Measurements from ENCODE around the gene ARHGEF10L. TPM values are rescaled to one million over a fixed set of nuclear protein-coding genes. Genes with fewer than 3 reads are reported as not detected.

The ARHGEF10L gene
- total RNA-seq, 3 donors from 2014 or later: 0.08 to 0.24 TPM; not detected in 1

- Mint-ChIP-seq H3K4me3 (no peak overlapping the region), H3K36me3 (ENCODE audit: insufficient read depth) (no peaks in the 10 kb centered on the region), H3K9me3 (no peaks in the 10 kb centered on the region), H3K4me1 (ENCODE audit: low read depth) (no peaks in the 10 kb centered on the region), H3K27me3 (ENCODE audit: low read depth) (peaks cover 3% of the 10 kb centered on the region)
- ATAC-seq (no peak), DNase-seq (no peak)
Measured at GRCh38 chr1:17609529-17609928, 70.0 kb downstream of the ARHGEF10L start.

- ATAC-seq: no peak
- H3K27me3 Mint-ChIP-seq (ENCODE audit: low read depth): peaks cover 3% of the 10 kb centered on the region
- no peak for DNase-seq
- no peaks in the 10 kb centered on the region for H3K9me3 Mint-ChIP-seq
- no peaks in the 10 kb centered on the region for H3K36me3 Mint-ChIP-seq (ENCODE audit: insufficient read depth)
- H3K4me1 Mint-ChIP-seq (ENCODE audit: low read depth): no peaks in the 10 kb centered on the region
- H3K4me3 Mint-ChIP-seq: no peak overlapping the region
Measured at GRCh38 chr1:17610085-17610484, 70.6 kb downstream of the ARHGEF10L start.

GRCh38 chr1:17610713-17611112 is 71.2 kb downstream of the ARHGEF10L start:
- Mint-ChIP-seq H3K36me3 (ENCODE audit: insufficient read depth) (no peaks in the 10 kb centered on the region), H3K27me3 (ENCODE audit: low read depth) (peaks cover 3% of the 10 kb centered on the region), H3K4me3 (no peak overlapping the region), H3K9me3 (no peaks in the 10 kb centered on the region), H3K4me1 (ENCODE audit: low read depth) (no peaks in the 10 kb centered on the region)
- no peak for DNase-seq
- ATAC-seq: no peak

- H3K4me1 Mint-ChIP-seq (ENCODE audit: low read depth): no peaks in the 10 kb centered on the region
- ATAC-seq (no peak), DNase-seq (no peak)
- H3K9me3 Mint-ChIP-seq: no peaks in the 10 kb centered on the region
- H3K27me3 Mint-ChIP-seq (ENCODE audit: low read depth): peaks cover 7% of the 10 kb centered on the region
- no peak overlapping the region for H3K4me3 Mint-ChIP-seq
- no peaks in the 10 kb centered on the region for H3K36me3 Mint-ChIP-seq (ENCODE audit: insufficient read depth)
Measured at GRCh38 chr1:17611991-17612390, 72.5 kb downstream of the ARHGEF10L start.

GRCh38 chr1:17612831-17613230 is 73.3 kb downstream of the ARHGEF10L start:
- no peak for DNase-seq
- H3K27me3 Mint-ChIP-seq (ENCODE audit: low read depth): peaks cover 7% of the 10 kb centered on the region
- no peak overlapping the region for H3K4me3 Mint-ChIP-seq
- ATAC-seq: no peak
- no peaks in the 10 kb centered on the region for H3K9me3 Mint-ChIP-seq
- no peaks in the 10 kb centered on the region for H3K36me3 Mint-ChIP-seq (ENCODE audit: insufficient read depth)
- H3K4me1 Mint-ChIP-seq (ENCODE audit: low read depth): no peaks in the 10 kb centered on the region

DNA sequence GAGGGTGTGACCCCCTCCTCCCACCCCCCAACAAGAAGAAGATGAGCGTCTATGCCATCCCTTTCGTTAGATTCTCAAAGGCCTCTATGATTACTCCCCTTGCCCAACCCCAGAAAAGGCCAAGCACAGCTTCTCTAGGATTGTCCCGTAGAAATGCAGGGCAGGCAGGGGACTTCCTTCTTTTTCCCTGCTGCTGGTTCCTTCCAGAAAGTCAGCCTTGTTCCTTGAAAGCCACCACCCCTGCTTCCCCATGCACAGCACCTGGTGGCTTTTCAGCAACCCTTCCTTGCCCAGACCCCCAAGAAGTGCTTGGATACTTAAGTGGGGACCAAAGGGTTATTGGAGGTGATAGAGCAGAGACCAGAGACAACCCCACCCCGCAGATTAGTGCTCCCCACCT is 75.1 kb downstream of the ARHGEF10L start:
- H3K27me3 Mint-ChIP-seq (ENCODE audit: low read depth): peaks cover 16% of the 10 kb centered on the region

GRCh38 chr1:17615157-17615556 is 75.7 kb downstream of the ARHGEF10L start:
- H3K4me3 Mint-ChIP-seq: no peak overlapping the region
- DNase-seq: no peak
- H3K36me3 Mint-ChIP-seq (ENCODE audit: insufficient read depth): no peaks in the 10 kb centered on the region
- no peaks in the 10 kb centered on the region for H3K4me1 Mint-ChIP-seq (ENCODE audit: low read depth)
- no peaks in the 10 kb centered on the region for H3K9me3 Mint-ChIP-seq
- ATAC-seq: no peak
- H3K27me3 Mint-ChIP-seq (ENCODE audit: low read depth): peaks cover 16% of the 10 kb centered on the region

More for the DNA sequence above, 75.1 kb downstream of the ARHGEF10L start:
- Mint-ChIP-seq H3K4me3 (no peak overlapping the region), H3K9me3 (no peaks in the 10 kb centered on the region), H3K36me3 (ENCODE audit: insufficient read depth) (no peaks in the 10 kb centered on the region), H3K4me1 (ENCODE audit: low read depth) (no peaks in the 10 kb centered on the region)
- no peak for DNase-seq
- ATAC-seq: no peak

- H3K4me1 Mint-ChIP-seq (ENCODE audit: low read depth): no peaks in the 10 kb centered on the region
Measured at GRCh38 chr1:17615959-17616358, 76.5 kb downstream of the ARHGEF10L start.

DNA sequence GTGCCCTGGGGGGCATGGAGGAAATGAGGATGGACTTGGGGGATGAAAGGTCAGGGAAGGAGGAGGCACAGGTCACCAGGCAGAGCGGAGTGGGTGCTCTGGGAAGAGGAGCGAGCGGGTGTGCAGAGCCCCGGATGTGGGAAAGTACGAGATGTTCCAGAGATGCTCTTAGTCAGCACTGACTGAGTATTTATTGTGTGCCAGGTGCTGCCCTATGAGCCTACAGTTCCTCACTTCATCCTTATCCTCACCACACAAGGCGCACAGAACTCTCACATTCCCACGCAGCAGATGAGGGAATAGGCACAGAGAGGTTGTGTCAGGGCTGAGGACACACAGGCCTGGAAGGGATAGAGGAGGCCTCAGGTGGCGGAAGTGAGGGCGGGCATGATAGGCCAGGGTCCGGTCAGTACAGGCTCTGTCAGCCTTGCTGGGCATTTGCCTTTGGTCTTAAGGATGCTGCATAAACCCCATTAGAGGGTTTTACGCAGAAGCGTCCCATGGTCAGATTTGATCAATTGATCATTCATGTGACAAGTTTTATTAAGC is 77.3 kb downstream of the ARHGEF10L start:
- no peaks in the 10 kb centered on the region for H3K9me3 Mint-ChIP-seq
- DNase-seq (no peak), ATAC-seq (no peak)
- peaks cover 19% of the 10 kb centered on the region for H3K27me3 Mint-ChIP-seq (ENCODE audit: low read depth)
- H3K4me3 Mint-ChIP-seq: no peak overlapping the region
- H3K4me1 Mint-ChIP-seq (ENCODE audit: low read depth): no peaks in the 10 kb centered on the region
- H3K36me3 Mint-ChIP-seq (ENCODE audit: insufficient read depth): no peaks in the 10 kb centered on the region

More at GRCh38 chr1:17615959-17616358, 76.5 kb downstream of the ARHGEF10L start:
- Mint-ChIP-seq H3K27me3 (ENCODE audit: low read depth) (peaks cover 19% of the 10 kb centered on the region), H3K9me3 (no peaks in the 10 kb centered on the region), H3K4me3 (no peak overlapping the region), H3K36me3 (ENCODE audit: insufficient read depth) (no peaks in the 10 kb centered on the region)
- ATAC-seq (no peak), DNase-seq (no peak)

DNA sequence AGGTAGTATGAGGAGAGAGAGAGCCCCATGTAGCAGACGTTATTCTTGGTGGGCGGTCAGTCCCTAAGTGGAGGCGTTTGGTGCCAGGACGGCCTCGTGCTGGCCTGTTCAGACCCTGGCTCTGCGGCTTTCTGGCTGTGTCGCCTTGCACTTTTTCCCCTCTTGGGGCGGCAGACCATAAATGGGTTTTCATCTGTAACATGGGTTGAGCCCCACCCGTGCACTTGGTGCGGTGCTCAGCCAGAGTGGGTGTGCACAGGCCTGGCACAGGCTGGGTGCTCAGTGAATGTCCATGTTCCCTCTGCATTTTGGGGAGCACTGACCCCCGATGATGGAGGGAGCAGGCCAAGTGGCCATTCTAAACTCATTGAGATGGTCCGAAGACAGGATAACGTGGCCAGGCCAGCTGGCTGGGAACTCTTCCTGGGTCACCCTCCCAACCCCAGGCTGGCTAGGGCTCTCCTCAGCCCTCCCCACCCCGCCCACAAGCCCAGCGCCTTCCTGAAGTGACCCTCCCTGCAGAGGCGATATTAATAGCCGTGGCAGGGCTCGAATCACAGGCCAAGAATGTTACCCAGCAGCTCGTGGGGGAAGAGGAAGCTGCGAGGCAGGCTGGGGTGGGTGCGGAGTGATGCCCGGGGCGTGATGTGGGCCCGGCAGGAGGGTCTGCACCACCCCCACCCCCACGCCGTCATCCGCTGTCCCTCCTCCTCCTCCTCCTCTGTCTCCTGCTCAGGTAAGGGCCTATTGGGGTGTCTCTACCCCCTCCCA is 78.5 kb downstream of the ARHGEF10L start:
- H3K9me3 Mint-ChIP-seq: no peaks in the 10 kb centered on the region
- no peaks in the 10 kb centered on the region for H3K36me3 Mint-ChIP-seq (ENCODE audit: insufficient read depth)
- H3K4me3 Mint-ChIP-seq: no peak overlapping the region
- peaks cover 15% of the 10 kb centered on the region for H3K27me3 Mint-ChIP-seq (ENCODE audit: low read depth)
- no peaks in the 10 kb centered on the region for H3K4me1 Mint-ChIP-seq (ENCODE audit: low read depth)
- no peak for DNase-seq
- ATAC-seq: no peak

DNA sequence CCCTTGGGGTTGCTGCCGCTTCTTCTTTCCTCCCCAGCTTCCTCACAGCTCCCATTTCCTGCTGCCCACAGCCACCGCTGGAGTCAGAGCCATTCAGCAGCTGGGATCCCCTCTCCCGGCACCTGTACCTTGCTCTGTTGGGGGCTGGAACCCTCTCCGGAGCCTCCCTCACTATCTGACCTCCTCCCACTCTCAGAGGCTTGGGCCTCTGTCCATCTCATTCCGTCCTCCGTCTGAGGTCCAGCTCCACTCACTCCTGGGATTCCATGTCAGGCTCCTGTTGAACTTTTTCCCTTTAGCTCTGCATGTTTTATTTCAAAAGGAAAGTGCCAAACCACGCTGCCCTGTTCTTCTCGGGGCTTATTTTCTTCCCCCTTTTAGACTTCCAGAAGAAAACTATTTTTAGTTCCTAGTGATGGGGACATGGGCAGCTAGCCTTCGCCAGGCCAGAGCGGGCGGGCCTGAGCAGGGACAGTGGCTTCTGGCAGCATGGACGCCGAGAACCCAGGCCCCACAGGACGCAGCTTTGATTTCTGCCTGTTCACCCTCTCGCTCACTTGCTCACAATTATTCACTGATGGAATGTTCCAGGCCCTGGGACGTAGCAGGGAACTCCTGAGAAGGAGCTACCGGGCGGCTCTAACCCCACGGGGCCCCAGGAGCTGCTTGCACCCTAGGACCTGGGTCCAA is 79.2 kb downstream of the ARHGEF10L start:
- H3K4me3 Mint-ChIP-seq: no peak overlapping the region
- DNase-seq: no peak
- no peaks in the 10 kb centered on the region for H3K9me3 Mint-ChIP-seq
- no peaks in the 10 kb centered on the region for H3K4me1 Mint-ChIP-seq (ENCODE audit: low read depth)
- ATAC-seq: no peak
- peaks cover 15% of the 10 kb centered on the region for H3K27me3 Mint-ChIP-seq (ENCODE audit: low read depth)
- H3K36me3 Mint-ChIP-seq (ENCODE audit: insufficient read depth): no peaks in the 10 kb centered on the region

DNA sequence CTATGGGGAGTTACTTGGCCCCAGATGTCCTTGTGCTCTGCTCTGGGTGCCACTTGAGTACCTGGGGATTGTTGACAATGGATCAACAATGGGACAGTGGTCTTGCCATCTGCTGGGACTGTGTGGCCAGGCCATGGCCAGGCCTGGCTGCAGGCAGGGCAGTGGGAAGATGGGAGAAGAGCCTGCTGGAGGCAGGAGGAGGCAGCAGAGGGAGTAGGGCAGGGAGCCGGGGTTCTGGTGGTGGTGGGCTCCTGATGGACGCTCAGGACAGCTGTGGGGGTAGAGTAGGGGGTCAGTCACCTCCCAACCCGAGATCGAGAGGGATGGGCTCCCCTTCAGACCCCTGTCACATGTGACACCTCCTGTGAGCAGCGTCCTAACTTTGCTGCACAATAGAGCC is 81.0 kb downstream of the ARHGEF10L start:
- H3K9me3 Mint-ChIP-seq: no peaks in the 10 kb centered on the region
- no peaks in the 10 kb centered on the region for H3K36me3 Mint-ChIP-seq (ENCODE audit: insufficient read depth)
- H3K27me3 Mint-ChIP-seq (ENCODE audit: low read depth): peaks cover 18% of the 10 kb centered on the region
- no peak overlapping the region for H3K4me3 Mint-ChIP-seq
- no peaks in the 10 kb centered on the region for H3K4me1 Mint-ChIP-seq (ENCODE audit: low read depth)
- DNase-seq (no peak), ATAC-seq (no peak)

DNA sequence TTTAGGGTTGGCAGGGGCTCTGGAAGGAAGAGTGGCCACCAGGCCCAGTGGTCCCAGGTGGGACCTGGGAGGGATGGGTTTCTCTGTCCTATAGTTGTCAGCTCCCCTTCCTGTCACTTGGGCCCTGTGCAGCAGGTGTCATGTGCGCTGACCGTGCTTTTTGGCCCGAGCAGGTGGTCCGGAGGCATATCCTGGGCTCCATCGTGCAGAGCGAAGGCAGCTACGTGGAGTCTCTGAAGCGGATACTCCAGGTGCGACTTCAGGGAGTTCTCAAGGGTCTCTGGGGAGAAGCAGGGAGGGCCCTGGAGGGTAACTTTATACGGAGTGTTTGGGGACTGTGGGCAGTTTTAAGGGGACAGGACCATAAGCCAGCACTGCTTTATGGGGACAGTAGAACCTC is 82.2 kb downstream of the ARHGEF10L start:
- Mint-ChIP-seq H3K4me1 (ENCODE audit: low read depth) (no peaks in the 10 kb centered on the region), H3K9me3 (no peaks in the 10 kb centered on the region), H3K27me3 (ENCODE audit: low read depth) (peaks cover 14% of the 10 kb centered on the region), H3K4me3 (no peak overlapping the region), H3K36me3 (ENCODE audit: insufficient read depth) (no peaks in the 10 kb centered on the region)
- DNase-seq (no peak), ATAC-seq (no peak)

DNA sequence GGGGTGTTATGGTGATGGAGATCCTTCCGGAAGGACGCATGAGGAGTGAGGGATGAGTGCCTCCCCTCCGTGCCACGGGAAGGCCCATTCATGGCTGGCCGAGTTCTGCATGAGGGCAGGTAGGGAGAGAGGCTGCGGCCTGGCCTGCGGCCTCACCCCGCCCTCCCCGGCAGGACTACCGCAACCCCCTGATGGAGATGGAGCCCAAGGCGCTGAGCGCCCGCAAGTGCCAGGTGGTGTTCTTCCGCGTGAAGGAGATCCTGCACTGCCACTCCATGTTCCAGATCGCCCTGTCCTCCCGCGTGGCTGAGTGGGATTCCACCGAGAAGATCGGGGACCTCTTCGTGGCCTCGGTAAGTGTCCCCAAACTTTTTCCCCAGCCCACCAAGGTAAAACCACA is 83.3 kb downstream of the ARHGEF10L start:
- DNase-seq: no peak
- Mint-ChIP-seq H3K9me3 (no peaks in the 10 kb centered on the region), H3K4me3 (no peak overlapping the region), H3K36me3 (ENCODE audit: insufficient read depth) (no peaks in the 10 kb centered on the region), H3K4me1 (ENCODE audit: low read depth) (no peaks in the 10 kb centered on the region), H3K27me3 (ENCODE audit: low read depth) (peaks cover 14% of the 10 kb centered on the region)
- ATAC-seq: no peak

All from activated T-cell treated with anti-CD3 and anti-CD28 coated beads, Interleukin-2, amount 50 U/mL, for 4 hours (primary cell).